Fibroblast of skin of back (primary cell): ENCODE measurements around the gene SASH1.
A peak's percentile ranks its signal among the peaks of the same experiment; 100 is the strongest.

Experiments
- DNase-seq: peaks from one replicate; pipeline ENCODE4 v3.0.0-alpha.2; 2013

SASH1 gene

GRCh38 chr6:148501178-148501590 is 158.5 kb downstream of the SASH1 start:
- DNase-seq = peak; percentile 99

- DNase-seq = peak; percentile 77
Observed at GRCh38 chr6:148502083-148502772, 159.6 kb downstream of the SASH1 start.

GRCh38 chr6:148502773-148503135 is 160.1 kb downstream of the SASH1 start:
- no peak for DNase-seq

- peak; percentile 70 for DNase-seq
Observed at GRCh38 chr6:148503703-148504102, 161.1 kb downstream of the SASH1 start.

GRCh38 chr6:148507774-148508173 is 165.1 kb downstream of the SASH1 start:
- DNase-seq = no peak

- DNase-seq = peak; percentile 91
Observed at GRCh38 chr6:148508401-148509041, 165.9 kb downstream of the SASH1 start.

- DNase-seq = peak; percentile 75
Observed at GRCh38 chr6:148509119-148509799, 166.6 kb downstream of the SASH1 start.

- DNase-seq = peak; percentile 94
Observed at GRCh38 chr6:148509800-148510581, 167.4 kb downstream of the SASH1 start.

- DNase-seq = peak; percentile 64
Observed at GRCh38 chr6:148513145-148514071, 170.8 kb downstream of the SASH1 start.

- no peak for DNase-seq
Observed at GRCh38 chr6:148514091-148514845, 171.6 kb downstream of the SASH1 start.

GRCh38 chr6:148516217-148516616 is 173.6 kb downstream of the SASH1 start:
- no peak for DNase-seq

GRCh38 chr6:148516617-148517016 is 174.0 kb downstream of the SASH1 start:
- no peak for DNase-seq

- no peak for DNase-seq
Observed at GRCh38 chr6:148517470-148517869, 174.8 kb downstream of the SASH1 start.

- no peak for DNase-seq
Observed at GRCh38 chr6:148518511-148519156, 176.0 kb downstream of the SASH1 start.

- DNase-seq = no peak
Observed at GRCh38 chr6:148520109-148520841, 177.6 kb downstream of the SASH1 start.

GRCh38 chr6:148521158-148521557 is 178.5 kb downstream of the SASH1 start:
- no peak for DNase-seq

GRCh38 chr6:148521586-148521985 is 178.9 kb downstream of the SASH1 start:
- DNase-seq = peak; percentile 66

GRCh38 chr6:148523048-148523447 is 180.4 kb downstream of the SASH1 start:
- peak; percentile 98 for DNase-seq

- peak; percentile 53 for DNase-seq
Observed at GRCh38 chr6:148523551-148523950, 180.9 kb downstream of the SASH1 start.

GRCh38 chr6:148524471-148524882 is 181.8 kb downstream of the SASH1 start:
- peak; percentile 76 for DNase-seq
